Activated naive CD4-positive, alpha-beta T cell treated with anti-CD3 and anti-CD28 coated beads, Interleukin-2, amount 50 U/mL, for 72 hours (primary cell): ENCODE data around the gene HSD11B1. TPM values are rescaled to one million over a fixed set of nuclear protein-coding genes. Genes with fewer than 3 reads are reported as not detected.

Source experiments
- ATAC-seq, 2 donors: fragments of 150-1000 bp; cut with Tn5 transposase; 2 replicates each; pipeline ENCODE4 v1.10.0; 2021; ENCODE audit warnings: mild to moderate bottlenecking in 2 of 2, moderate library complexity in 2 of 2
- DNase-seq, 2 donors: peaks; one replicate each; pipeline ENCODE4 v3.0.0; 2021 to 2022; ENCODE audit warnings: low spot score in 2 of 2
- H3K27ac Mint-ChIP-seq, 2 donors: one replicate each; pipeline ENCODE4 v1.8.0; 2022; ENCODE audit warnings: mild to moderate bottlenecking in 2 of 2, mixed read lengths in 2 of 2
- H3K36me3 Mint-ChIP-seq, 2 donors: one replicate each; pipeline ENCODE4 v1.8.0; 2022; ENCODE audit warnings: mixed read lengths in 2 of 2
- H3K9me3 Mint-ChIP-seq, 2 donors: one replicate each; pipeline ENCODE4 v1.8.0; 2022; ENCODE audit warnings: mixed read lengths in 2 of 2
- total RNA-seq, 2 donors: library from RNA; stranded (reverse); gene quantifications; one replicate each; pipeline ENCODE4 v1.2.3, GENCODE V29; 2022

Gene HSD11B1
- total RNA-seq, 2 donors from 2014 or later, result 0.75 to 5.2 TPM

GRCh38 chr1:209755926-209756614, 51.4 kb downstream of the HSD11B1 start, which contains the start of gene TRAF3IP3:
Gene TRAF3IP3 (plus strand): TSS chr1:209756053. CDS start chr1:209760040, 3,987 bp downstream.
- H3K27ac Mint-ChIP-seq, result peak within 1 kb of the TSS; percentile 93 to 96
- no peaks in the 10 kb centered on the region for H3K9me3 Mint-ChIP-seq
- DNase-seq (peak; percentile 68 to 79), ATAC-seq (peak; percentile 69 to 70)
- H3K36me3 Mint-ChIP-seq, result peaks cover 51 to 60% of the 10 kb centered on the region in 2 donors

DNA sequence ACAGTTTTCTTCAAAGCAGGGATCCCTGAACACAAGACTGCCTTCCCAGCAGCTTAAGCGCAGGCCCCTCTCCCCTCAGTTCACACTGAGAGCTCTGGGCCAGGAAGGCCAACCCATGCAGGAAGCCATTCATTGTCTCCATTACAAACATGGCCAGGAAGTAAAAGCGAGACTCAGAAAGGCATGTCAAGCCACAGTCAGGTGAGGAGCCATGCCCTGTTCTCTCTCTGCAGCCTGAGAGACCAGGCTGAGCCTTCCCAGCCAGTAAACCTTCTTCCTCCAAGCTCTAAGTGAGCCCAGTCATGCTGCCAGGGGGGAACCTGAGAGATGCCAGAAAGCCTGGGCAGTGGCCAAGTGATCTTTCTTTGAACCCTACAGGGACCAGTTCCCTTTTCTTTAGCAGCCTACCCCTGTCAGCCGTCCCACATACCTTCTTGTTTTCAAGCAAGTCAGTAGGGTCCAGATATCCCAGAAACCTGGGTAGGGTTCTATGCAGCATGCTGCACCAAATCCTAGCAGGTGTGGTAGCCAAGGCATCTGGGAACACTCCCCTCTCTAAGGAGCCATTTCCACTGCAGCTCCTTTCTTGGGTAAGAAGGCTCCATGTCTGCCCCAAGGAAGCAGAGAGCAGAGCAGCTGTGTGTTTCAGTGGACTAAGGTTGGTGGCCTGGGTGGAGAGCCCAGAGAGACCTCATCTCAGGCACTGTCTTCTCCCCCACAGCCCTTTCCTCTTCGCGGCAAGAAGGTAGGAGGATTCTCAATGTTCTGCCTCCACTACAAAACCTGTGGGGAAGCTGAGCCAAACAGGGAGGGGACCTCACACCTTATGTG, 52.2 kb downstream of the HSD11B1 start:
- Mint-ChIP-seq H3K9me3 (no peaks in the 10 kb centered on the region), H3K36me3 (peaks cover 58 to 68% of the 10 kb centered on the region in 2 donors), H3K27ac (peak overlapping the region; percentile 93 to 96)
- peak; percentile 32 to 45 for ATAC-seq
- DNase-seq, result peak; percentile 48 to 71

- DNase-seq (no peak), ATAC-seq (peak in 1 of 2 donors; percentile 31)
- no peaks in the 10 kb centered on the region for H3K9me3 Mint-ChIP-seq
- peaks cover 72 to 84% of the 10 kb centered on the region in 2 donors for H3K36me3 Mint-ChIP-seq
- H3K27ac Mint-ChIP-seq, result peak overlapping the region; percentile 93 to 96
These were observed 53.8 kb downstream of the HSD11B1 start for GRCh38 chr1:209758400-209758799.

DNA sequence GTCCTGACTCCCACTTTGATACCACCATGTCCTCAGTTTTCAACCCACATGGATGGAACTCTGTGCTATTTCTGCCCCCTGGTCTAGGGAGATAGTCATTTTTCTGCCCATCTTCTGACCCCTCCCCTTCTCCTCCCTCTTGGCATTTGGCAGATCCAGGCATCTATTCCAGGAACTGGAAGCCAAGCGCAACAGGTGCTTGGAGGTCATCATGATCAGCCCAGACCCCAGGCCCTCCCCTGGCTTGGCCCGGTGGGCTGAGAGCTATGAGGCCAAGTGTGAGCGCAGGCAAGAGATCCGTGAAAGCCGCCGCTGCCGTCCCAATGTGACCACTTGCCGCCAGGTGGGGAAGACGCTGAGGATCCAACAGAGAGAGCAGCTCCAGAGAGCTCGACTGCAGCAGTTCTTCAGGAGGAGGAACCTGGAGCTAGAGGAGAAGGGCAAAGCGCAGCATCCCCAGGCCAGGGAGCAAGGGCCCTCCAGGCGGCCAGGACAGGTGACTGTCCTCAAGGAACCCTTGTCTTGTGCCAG, 55.2 kb downstream of the HSD11B1 start:
- Mint-ChIP-seq H3K9me3 (peaks cover 0 to 3% of the 10 kb centered on the region in 2 donors), H3K27ac (peak overlapping the region; percentile 5 to 63), H3K36me3 (peaks cover 84 to 94% of the 10 kb centered on the region in 2 donors)
- ATAC-seq (no peak), DNase-seq (no peak)

DNA sequence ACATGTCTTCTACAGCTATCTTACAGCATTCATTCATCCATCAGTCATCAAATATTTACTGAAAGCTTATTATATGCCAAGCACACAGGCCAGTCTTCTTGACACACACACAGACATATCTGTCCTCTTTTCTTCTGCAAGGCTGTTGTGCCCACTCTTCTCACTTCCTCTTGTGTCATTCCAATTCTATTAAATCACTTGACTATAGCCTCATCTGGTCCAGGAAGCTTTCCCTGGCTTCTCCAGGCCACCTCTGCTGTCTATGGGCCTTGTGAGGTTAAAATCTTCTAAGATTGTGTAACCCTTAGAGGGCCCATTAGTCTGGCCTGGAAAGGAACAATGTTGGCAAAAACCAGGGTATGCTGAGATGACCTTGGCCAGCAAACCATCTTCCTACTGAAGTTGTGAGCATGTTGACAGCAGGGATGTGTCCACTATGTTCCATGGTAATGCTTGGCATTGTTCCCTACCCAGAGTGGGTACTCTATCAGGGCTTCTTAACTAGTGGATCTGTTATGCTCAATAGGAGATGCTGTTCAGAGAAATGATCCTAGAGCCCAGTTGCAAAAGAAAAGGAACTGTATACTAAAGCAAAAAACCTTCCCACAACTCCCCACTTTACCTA, 56.5 kb downstream of the HSD11B1 start:
- peak overlapping the region; percentile 27 to 77 for H3K27ac Mint-ChIP-seq
- peaks cover 78 to 89% of the 10 kb centered on the region in 2 donors for H3K36me3 Mint-ChIP-seq
- no peak for ATAC-seq
- H3K9me3 Mint-ChIP-seq, result peaks cover 0 to 3% of the 10 kb centered on the region in 2 donors
- no peak for DNase-seq

DNA sequence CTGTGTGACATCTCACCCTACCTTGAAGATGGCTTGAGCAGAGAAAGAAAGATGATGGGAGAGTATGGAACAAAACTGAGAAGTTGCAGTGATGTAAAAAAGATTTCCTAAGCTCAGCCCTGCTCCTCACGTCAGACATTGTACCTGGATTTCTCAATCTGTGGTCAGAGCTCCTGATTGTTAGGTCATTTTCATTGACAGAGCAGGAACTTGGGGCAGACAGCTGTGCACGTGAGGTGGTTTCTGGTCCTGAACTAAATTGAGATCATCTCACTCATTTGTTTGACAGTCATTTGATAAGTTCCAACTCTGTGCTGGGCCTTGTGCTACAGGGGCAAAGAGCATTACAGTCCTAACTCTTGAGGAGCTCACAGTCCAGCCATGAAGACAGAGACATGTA, 61.4 kb downstream of the HSD11B1 start:
- peaks cover 0 to 3% of the 10 kb centered on the region in 2 donors for H3K9me3 Mint-ChIP-seq
- ATAC-seq, result peak in 1 of 2 donors; percentile 2

GRCh38 chr1:209767096-209767495, 62.5 kb downstream of the HSD11B1 start:
- H3K27ac Mint-ChIP-seq, result peak overlapping the region in 1 of 2 donors; percentile 98
- ATAC-seq (peak; percentile 13 to 56), DNase-seq (no peak)
- H3K9me3 Mint-ChIP-seq, result peaks cover 0 to 3% of the 10 kb centered on the region in 2 donors
- peaks cover 45 to 50% of the 10 kb centered on the region in 2 donors for H3K36me3 Mint-ChIP-seq

More for the DNA sequence above, 61.4 kb downstream of the HSD11B1 start:
- DNase-seq, result no peak
- peaks cover 56 to 59% of the 10 kb centered on the region in 2 donors for H3K36me3 Mint-ChIP-seq
- H3K27ac Mint-ChIP-seq, result peak overlapping the region in 1 of 2 donors; percentile 73

- ATAC-seq, result no peak
- peaks cover 39 to 44% of the 10 kb centered on the region in 2 donors for H3K36me3 Mint-ChIP-seq
- H3K9me3 Mint-ChIP-seq, result peaks cover 0 to 3% of the 10 kb centered on the region in 2 donors
- DNase-seq, result no peak
- peak overlapping the region in 1 of 2 donors; percentile 98 for H3K27ac Mint-ChIP-seq
These were observed 63.1 kb downstream of the HSD11B1 start for GRCh38 chr1:209767706-209768105.

DNA sequence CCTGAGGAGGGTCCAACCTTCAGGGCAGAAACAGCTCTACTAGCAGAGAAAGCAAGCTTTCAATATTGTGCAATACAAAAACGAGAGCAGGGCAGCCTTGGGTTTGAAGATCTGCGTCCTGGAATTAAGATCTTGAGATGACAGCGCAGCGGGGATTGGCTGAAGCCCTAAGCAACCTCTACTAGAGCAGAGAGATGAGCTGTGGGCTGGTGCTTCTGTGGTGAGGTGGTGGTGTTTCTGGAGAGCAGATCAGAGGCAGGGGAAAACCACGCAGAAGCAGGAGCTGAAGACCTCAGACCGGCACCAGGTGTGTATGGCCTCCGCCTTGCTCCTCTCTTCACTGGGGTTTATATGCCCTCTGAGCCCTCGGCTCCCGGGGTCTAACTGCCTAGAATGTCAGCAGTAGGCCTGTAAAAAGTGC, 63.7 kb downstream of the HSD11B1 start:
- peak; percentile 81 to 93 for DNase-seq
- Mint-ChIP-seq H3K36me3 (peaks cover 33 to 43% of the 10 kb centered on the region in 2 donors), H3K27ac (peak overlapping the region in 1 of 2 donors; percentile 98), H3K9me3 (peaks cover 0 to 3% of the 10 kb centered on the region in 2 donors)
- peak; percentile 84 to 89 for ATAC-seq

GRCh38 chr1:209769171-209769904, 64.7 kb downstream of the HSD11B1 start:
- Mint-ChIP-seq H3K36me3 (peaks cover 23 to 44% of the 10 kb centered on the region in 2 donors), H3K27ac (peak overlapping the region in 1 of 2 donors; percentile 98), H3K9me3 (no peaks in the 10 kb centered on the region)
- DNase-seq (peak; percentile 66 to 88), ATAC-seq (peak; percentile 59 to 71)

DNA sequence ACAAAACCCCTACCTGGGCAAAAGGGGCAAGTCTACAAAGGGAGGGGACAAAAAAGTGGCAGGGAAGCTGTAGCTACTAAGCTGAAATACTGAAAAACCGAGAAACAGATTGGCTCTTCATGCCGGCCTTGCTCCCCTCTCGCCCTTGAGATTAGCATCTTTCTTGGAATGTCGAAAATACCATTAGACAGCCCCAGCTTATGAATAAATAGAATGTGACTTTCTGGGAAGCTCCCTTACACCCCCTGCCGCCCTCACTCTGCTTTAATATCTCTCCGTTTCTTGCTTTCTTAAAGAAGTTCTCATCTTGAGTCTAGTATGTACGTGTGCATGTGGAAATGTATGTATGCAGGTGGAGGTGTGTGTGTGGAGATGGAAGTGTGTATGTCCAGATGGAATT, 65.3 kb downstream of the HSD11B1 start:
- Mint-ChIP-seq H3K9me3 (no peaks in the 10 kb centered on the region), H3K36me3 (peaks cover 21 to 47% of the 10 kb centered on the region in 2 donors), H3K27ac (peak overlapping the region in 1 of 2 donors; percentile 98)
- ATAC-seq (no peak), DNase-seq (no peak)

DNA sequence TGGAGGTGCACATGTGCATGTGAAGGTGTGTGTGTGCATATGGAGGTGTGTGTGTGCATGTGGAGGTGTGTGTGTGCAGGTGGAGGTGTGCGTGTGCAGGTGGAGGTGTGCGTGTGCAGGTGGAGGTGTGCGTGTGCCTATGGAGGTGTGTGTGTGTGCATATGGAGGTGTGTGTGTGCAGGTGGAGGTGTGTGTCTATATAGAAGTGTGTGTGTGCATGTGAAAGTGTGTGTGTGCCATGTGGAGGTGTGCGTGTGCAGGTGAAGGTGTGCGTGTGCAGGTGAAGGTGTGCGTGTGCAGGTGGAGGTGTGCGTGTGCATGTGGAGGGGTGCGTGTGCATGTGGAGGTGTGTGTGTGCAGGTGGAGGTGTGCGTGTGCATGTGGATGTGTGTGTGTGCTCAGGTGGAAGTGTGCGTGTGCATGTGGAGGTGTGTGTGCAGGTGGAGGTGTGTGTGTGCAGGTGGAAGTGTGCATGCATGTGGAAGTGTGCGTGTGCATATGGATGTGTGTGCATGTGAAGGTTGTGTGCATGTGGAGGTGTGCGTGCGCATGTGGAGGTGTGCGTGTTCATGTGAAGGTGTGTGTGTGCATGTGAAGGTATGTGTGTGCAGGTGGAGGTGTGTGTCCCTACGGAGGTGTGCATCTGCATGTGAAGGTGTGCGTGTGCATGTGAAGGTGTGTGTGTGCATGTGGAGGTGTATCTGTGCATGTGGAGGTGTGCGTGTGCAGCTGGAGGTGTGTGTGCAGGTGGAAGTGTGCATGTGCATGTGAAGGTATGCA, 66.2 kb downstream of the HSD11B1 start:
- ATAC-seq, result no peak
- Mint-ChIP-seq H3K27ac (no peak overlapping the region), H3K9me3 (no peaks in the 10 kb centered on the region), H3K36me3 (peaks cover 18 to 49% of the 10 kb centered on the region in 2 donors)
- DNase-seq, result no peak

GRCh38 chr1:209772126-209772525, 67.5 kb downstream of the HSD11B1 start:
- no peak for DNase-seq
- no peaks in the 10 kb centered on the region for H3K9me3 Mint-ChIP-seq

GRCh38 chr1:209774592-209774991, 69.9 kb downstream of the HSD11B1 start:
- H3K9me3 Mint-ChIP-seq, result no peaks in the 10 kb centered on the region
- peaks cover 22 to 26% of the 10 kb centered on the region in 2 donors for H3K36me3 Mint-ChIP-seq
- DNase-seq (no peak), ATAC-seq (no peak)
- H3K27ac Mint-ChIP-seq, result peak overlapping the region; percentile 44 to 48

More at GRCh38 chr1:209772126-209772525, 67.5 kb downstream of the HSD11B1 start:
- Mint-ChIP-seq H3K27ac (no peak overlapping the region), H3K36me3 (peaks cover 7 to 39% of the 10 kb centered on the region in 2 donors)
- no peak for ATAC-seq

DNA sequence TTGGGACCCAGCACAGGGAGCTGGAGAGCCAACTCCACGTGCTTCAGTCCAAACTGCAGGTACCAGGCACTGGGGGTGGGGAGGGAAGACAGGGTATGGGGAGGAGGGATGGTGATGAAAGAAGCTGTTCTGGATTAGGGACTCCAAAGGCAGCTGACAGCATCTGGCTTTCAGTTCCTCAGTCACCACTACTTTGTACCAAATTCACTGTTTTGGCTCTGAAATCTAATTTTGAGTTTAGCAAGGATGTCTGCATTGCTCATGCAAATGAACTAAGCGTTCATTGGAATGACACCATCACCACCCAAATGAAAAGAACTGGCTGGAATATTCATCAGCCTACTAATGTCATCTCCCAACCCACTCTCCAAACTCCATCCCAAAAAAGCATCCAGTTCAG, 71.0 kb downstream of the HSD11B1 start:
- no peak for ATAC-seq
- no peak for DNase-seq
- Mint-ChIP-seq H3K9me3 (no peaks in the 10 kb centered on the region), H3K36me3 (peaks cover 22 to 26% of the 10 kb centered on the region in 2 donors), H3K27ac (peak overlapping the region; percentile 48 to 87)
